ENCODE data around the gene SERGEF.

The SERGEF gene

DNA sequence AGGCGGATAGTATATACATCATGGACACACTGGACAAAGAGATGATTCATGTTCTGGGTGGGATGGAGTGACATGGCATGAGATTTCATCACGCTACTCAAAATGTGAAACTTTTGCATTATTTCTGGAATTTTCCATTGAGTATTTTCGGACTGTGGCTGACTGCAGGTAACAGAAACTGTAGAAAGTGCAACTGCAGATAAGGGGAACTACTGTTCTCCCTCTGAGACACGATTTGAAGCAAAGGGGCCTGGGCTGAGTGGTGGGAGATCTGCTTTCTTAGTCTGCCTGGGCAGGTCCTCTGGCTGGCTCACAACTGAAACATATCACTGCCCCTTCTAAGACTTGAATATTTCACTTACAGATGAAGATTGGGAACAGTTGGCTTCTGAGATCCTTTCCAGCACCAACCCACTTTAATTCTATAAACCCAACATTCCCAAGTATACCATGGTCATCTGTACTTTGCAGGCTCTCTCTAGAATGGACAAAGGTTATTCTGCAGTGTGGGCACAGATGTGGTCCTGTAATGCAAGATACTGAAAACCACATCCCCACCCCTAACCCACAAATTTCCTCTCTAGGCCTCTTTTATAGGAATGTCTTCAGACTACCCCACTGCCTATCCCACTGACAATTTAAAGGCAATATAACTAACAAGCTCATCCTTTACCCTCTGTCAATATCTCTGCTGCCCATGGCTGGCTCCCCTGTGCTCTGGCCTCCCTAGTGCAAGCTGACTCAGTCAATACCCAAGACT is 157.1 kb downstream of the SERGEF start:
- TF ChIP-seq CTCF (conservative IDR thresholded peaks at IDR 0.05; ENCODE audit: low read length): no peak
- no peak for DNase-seq (ENCODE audit: low read depth)

DNA sequence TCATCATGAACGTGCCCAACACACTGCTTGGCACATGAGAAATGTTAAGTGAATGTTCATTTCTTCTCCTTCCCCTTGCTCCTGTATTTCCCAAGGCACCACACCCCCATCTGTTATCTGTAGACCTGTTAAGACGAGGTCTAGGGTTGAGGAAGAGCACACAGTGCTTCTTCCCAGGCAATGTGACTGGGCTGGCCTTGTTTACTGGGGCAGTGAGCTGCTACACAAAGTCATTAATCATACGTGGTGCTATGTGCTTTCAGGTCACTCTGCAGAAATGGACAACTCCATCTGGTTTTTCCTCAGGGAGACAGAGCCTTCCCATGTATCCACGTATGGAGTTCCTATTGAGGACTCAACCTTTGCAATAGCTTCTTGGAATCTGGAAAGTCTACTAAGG is 159.6 kb downstream of the SERGEF start:
- TF ChIP-seq CTCF (conservative IDR thresholded peaks at IDR 0.05; ENCODE audit: low read length): no peak
- H3K4me3 ChIP-seq (ENCODE audit: low read length): no peak overlapping the region

More for the DNA sequence above, 157.1 kb downstream of the SERGEF start:
- H3K4me3 ChIP-seq (ENCODE audit: low read length): no peak overlapping the region

DNA sequence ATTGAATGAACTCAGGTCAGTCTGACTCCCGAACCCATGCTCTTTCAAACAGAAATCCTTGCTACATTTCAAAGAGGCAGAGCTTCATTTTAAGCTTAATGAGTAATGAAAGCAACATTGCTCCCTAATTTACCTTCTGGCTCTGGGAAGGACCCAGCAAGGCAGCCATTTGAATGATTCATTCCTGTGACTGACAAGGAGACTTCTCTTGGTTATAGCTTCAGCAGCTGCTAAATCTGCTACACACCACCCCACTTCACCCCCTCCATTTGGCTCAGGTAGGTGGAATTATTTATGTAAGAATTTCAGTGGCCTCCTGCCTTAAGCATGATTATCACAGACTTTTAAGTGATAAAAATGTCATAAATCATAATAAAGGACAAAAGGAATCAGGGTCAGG is 160.6 kb downstream of the SERGEF start:
- no peak for TF ChIP-seq CTCF (conservative IDR thresholded peaks at IDR 0.05; ENCODE audit: low read length)
- H3K4me3 ChIP-seq (ENCODE audit: low read length): no peak overlapping the region
- no peak for DNase-seq (ENCODE audit: low read depth)

More for the DNA sequence above, 159.6 kb downstream of the SERGEF start:
- DNase-seq (ENCODE audit: low read depth): no peak

DNA sequence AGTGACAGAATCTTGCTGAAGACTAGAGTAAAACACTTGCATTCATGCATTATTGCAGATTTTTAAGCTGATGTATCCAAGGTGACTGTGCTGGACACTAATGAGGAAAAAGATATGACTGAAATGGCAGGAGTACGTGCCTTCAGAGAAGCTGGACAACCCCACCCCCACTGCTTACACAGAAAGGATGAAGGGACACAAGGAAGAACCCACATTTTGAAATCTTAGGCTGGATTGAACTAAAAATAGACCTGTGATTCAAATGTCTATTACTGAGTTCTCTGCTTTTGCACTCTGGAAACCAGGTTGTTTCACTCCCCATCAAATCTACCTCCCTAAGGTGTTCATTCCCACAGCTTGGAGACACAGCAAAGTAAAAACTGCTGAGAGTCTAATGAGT is 161.2 kb downstream of the SERGEF start:
- TF ChIP-seq CTCF (conservative IDR thresholded peaks at IDR 0.05; ENCODE audit: low read length): no peak
- no peak for DNase-seq (ENCODE audit: low read depth)
- no peak overlapping the region for H3K4me3 ChIP-seq (ENCODE audit: low read length)

GRCh38 chr11:17850336-17850735 is 162.5 kb downstream of the SERGEF start:
- TF ChIP-seq CTCF (conservative IDR thresholded peaks at IDR 0.05; ENCODE audit: low read length): no peak
- H3K4me3 ChIP-seq (ENCODE audit: low read length): no peak overlapping the region
- DNase-seq (ENCODE audit: low read depth): no peak

DNA sequence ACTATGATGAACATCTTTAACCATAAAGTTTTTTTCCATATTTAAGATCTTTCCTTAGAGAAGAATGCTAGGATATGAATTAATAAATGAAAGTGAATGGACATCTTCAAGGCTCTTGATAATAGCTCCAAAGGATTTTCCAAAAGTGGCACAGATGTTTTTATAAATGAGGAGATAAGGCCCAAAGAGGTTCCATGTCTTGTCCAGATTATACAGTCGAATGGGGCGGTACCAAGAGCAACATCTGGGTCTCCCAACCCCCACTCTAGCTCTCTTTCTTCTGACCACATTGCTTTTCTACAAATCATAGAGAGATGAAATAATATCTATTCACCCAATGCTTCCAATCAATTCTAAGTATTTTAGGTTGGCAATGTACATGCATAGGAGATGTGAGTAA is 164.1 kb downstream of the SERGEF start:
- H3K4me3 ChIP-seq (ENCODE audit: low read length): no peak overlapping the region
- no peak for TF ChIP-seq CTCF (conservative IDR thresholded peaks at IDR 0.05; ENCODE audit: low read length)
- DNase-seq (ENCODE audit: low read depth): no peak

- TF ChIP-seq CTCF (conservative IDR thresholded peaks at IDR 0.05; ENCODE audit: low read length): peak; percentile 28
- no peak overlapping the region for H3K4me3 ChIP-seq (ENCODE audit: low read length)
- DNase-seq (ENCODE audit: low read depth): no peak
These were observed 165.9 kb downstream of the SERGEF start for GRCh38 chr11:17846852-17847453.
